Measurements from ENCODE around the gene RAB11B. TPM values are rescaled to one million over a fixed set of nuclear protein-coding genes. Genes with fewer than 3 reads are reported as not detected.
"Not testable (repeated sequence)": the region's sequence is repeated elsewhere in the genome, so short reads cannot be mapped to it uniquely, and the experiment has no call there.

Gene RAB11B
- total RNA-seq, 1 donor from 2014 or later: 135 TPM

DNA sequence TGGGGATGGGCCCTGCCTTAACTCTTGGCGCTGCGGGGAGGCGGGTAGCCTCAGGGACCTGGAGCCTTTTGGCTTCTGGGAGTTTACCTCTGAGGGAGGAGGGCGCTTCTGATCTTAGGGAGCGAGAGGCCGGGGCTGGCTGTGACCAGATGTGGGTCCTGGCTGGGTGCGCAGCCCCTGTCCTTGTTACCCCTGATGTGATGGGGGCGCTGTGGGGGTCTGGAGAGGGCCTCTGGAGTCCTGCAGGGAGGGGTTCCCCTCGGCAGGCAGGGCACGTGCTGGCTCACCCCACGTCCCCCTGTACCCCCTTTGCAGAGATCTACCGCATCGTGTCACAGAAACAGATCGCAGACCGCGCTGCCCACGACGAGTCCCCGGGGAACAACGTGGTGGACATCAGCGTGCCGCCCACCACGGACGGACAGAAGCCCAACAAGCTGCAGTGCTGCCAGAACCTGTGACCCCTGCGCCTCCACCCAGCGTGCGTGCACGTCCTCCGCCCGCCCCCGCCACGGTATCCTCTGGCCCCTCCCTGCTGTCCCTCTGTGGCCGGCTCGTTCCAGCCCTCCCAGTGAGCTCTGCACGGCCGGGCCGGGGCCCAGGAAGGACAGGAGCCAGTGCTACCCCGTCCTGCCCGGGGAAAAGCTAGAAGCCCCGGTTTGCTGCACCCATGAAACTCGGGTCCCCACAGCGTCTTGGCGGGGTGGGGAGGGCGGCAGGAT lies 13.1 kb downstream of the RAB11B start:
- no peak for DNase-seq (ENCODE audit: low read depth, low spot score)
- Mint-ChIP-seq H3K4me3 (no peak overlapping the region), H3K4me1 (no peaks in the 10 kb centered on the region), H3K36me3 (ENCODE audit: low read depth) (no peaks in the 10 kb centered on the region), H3K9me3 (no peaks in the 10 kb centered on the region), H3K27me3 (ENCODE audit: low read depth) (no peaks in the 10 kb centered on the region), H3K27ac (ENCODE audit: unreplicated experiment) (no peak overlapping the region)
- TF ChIP-seq, protein P1, sequence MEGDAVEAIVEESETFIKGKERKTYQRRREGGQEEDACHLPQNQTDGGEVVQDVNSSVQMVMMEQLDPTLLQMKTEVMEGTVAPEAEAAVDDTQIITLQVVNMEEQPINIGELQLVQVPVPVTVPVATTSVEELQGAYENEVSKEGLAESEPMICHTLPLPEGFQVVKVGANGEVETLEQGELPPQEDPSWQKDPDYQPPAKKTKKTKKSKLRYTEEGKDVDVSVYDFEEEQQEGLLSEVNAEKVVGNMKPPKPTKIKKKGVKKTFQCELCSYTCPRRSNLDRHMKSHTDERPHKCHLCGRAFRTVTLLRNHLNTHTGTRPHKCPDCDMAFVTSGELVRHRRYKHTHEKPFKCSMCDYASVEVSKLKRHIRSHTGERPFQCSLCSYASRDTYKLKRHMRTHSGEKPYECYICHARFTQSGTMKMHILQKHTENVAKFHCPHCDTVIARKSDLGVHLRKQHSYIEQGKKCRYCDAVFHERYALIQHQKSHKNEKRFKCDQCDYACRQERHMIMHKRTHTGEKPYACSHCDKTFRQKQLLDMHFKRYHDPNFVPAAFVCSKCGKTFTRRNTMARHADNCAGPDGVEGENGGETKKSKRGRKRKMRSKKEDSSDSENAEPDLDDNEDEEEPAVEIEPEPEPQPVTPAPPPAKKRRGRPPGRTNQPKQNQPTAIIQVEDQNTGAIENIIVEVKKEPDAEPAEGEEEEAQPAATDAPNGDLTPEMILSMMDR (conservative IDR thresholded peaks at IDR 0.05): no peak

DNA sequence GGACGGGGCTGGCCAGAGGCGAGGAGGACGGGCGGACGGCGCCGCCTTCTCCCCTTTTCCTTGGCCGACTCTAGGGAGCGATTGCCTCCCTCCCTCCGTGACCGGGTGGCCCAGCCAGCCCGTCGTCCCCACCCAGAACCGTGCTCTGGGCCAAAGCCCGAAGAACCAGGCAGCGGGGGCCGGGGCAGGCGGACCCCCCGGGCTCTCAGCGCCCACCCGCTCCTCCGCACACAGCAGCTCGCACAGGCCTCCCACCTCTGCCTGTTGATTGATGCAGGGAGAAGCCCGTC lies 13.6 kb downstream of the RAB11B start:
- DNase-seq (ENCODE audit: low read depth, low spot score): no peak
- Mint-ChIP-seq H3K27me3 (ENCODE audit: low read depth) (no peaks in the 10 kb centered on the region), H3K4me1 (no peaks in the 10 kb centered on the region), H3K9me3 (no peaks in the 10 kb centered on the region), H3K36me3 (ENCODE audit: low read depth) (no peaks in the 10 kb centered on the region), H3K27ac (ENCODE audit: unreplicated experiment) (no peak overlapping the region), H3K4me3 (no peak overlapping the region)
- TF ChIP-seq, protein P1 (conservative IDR thresholded peaks at IDR 0.05): no peak

DNA sequence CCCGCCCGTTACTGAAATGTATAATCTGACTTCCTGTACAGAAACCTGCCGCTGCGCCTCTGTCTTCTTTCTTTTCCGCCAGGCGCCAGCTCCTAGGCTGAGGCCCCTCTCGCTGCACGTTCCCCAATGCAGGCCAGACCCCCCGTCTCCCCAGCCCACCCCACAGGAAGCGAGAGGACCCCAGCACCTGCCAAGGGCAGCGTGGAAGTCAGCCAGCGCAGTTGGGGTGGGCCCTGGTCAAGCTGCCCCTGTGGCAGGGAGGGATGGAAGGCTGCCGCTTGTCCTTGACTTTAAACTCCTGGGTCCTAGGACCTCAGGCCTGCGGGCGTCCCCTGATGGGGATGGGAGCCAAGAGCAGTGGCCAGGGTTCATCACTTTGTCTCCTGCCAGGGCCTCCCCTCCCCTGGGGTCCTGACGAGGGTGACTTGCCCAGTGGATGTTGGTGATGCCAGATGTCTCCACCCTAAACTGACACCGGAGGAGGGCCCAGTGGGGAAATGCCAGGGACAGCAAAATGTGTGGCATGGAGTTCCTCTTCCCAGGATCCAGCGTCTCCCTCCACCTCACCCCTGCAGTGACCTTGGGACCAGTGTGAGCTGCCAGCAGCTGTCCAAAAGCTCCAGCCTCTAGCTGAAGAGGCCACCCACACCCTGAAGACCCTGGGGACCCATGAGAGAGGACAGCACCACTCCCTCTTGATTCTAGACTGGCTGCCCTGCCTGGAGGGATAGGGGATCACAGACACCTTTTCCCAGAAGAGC lies 14.4 kb downstream of the RAB11B start:
- TF ChIP-seq, protein P1 (conservative IDR thresholded peaks at IDR 0.05): no peak
- Mint-ChIP-seq H3K4me3 (no peak overlapping the region), H3K27me3 (ENCODE audit: low read depth) (no peaks in the 10 kb centered on the region), H3K36me3 (ENCODE audit: low read depth) (no peaks in the 10 kb centered on the region), H3K9me3 (no peaks in the 10 kb centered on the region), H3K27ac (ENCODE audit: unreplicated experiment) (no peak overlapping the region), H3K4me1 (no peaks in the 10 kb centered on the region)
- no peak for DNase-seq (ENCODE audit: low read depth, low spot score)

DNA sequence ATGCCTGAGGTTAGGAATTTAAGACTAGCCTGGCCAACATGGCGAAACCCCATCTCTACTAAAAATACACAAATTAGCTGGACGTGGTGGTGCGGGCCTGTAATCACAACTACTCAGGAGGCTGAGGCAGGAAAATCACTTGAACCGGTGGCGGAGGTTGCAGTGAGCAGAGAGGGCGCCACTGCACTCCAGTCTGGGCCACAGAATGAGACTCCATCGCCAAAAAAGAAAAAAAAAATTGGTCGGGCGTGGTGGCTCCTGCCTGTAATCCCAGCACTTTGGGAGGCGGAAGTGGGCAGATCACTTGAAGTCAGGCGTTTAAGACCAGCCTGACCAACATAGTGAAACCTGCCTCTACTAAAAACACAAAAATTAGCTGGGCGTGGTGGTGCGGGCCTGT lies 20.6 kb downstream of the RAB11B start:
- not testable (repeated sequence) for H3K4me3 Mint-ChIP-seq; H3K4me1 Mint-ChIP-seq; H3K27me3 Mint-ChIP-seq (ENCODE audit: low read depth); DNase-seq (ENCODE audit: low read depth, low spot score); H3K36me3 Mint-ChIP-seq (ENCODE audit: low read depth); H3K9me3 Mint-ChIP-seq
- peak overlapping the region; percentile 35 for H3K27ac Mint-ChIP-seq (ENCODE audit: unreplicated experiment)

DNA sequence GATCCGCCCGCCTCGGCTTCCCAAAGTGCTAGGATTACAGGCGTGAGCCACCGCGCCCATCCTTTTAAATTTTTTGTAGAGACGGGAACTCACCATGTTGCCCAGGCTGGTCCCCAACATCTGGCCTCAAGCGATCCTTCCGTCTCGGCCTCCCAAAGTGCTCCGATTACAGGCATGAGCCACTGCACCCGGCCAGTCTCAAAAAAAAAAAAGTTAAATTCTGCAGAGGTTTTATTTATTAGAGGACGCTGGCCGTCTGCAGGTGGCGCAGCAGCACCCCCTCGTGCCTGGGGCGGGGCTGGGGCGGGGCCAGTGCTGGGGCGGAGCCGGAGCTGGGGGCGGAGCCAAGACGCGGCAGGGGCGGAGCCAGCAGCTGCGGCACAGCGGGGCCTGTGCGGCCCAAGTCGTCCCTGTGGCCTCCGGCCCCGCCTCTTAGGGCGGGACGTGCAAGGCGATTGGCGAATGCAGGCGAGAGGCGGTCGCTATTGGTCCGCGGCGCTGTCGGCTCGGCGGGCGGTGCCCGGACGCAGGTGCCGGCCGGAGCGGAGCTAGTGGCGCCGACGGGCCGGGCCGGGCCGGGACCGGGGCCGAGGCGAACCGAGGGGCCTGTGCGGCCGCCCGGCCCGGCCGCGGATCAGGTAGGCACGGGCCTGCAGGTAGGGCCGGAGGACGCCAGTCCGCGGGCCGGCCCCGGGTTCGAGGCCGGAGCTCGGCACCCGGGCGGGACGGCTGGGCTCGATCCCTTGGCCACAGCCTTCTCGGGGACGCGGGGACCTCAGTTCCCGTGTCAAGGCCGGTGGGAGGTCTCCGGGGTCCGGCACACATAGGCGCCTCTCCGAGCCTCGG lies 22.8 kb downstream of the RAB11B start, which contains the start of gene MARCHF2:
TSS of gene MARCHF2 (plus strand) at position 523 of the 846 bp plus-strand sequence. CDS start 8,536 bp downstream, outside the sequence.
- peaks cover 8% of the 10 kb centered on the region for H3K4me1 Mint-ChIP-seq

More for the DNA sequence above, 22.8 kb downstream of the RAB11B start, which contains the start of gene MARCHF2:
- Mint-ChIP-seq H3K36me3 (ENCODE audit: low read depth) (no peaks in the 10 kb centered on the region), H3K9me3 (no peaks in the 10 kb centered on the region), H3K4me3 (peak within 1 kb of the TSS; percentile 74), H3K27ac (ENCODE audit: unreplicated experiment) (no peak within 1 kb of the TSS), H3K27me3 (ENCODE audit: low read depth) (no peaks in the 10 kb centered on the region)
- TF ChIP-seq, protein P1 (conservative IDR thresholded peaks at IDR 0.05): peak; percentile 71
- DNase-seq (ENCODE audit: low read depth, low spot score): peak; percentile 93

All from neural crest cell (in vitro differentiated cells).